GM10266 (cell line): ENCODE results near the gene CSNK1G2.

Source experiments
- DNase-seq: peaks from one replicate; pipeline ENCODE4 v3.0.0; 2012; ENCODE audit errors: extremely low spot score
- CTCF ChIP-seq: IDR thresholded peaks from 2 replicates; pipeline ENCODE4 v1.5.1; 2012; ENCODE audit warnings: mild to moderate bottlenecking, low read depth; ENCODE audit not compliant: control insufficient read depth, insufficient read depth; ENCODE audit errors: missing control alignments

The CSNK1G2 gene

GRCh38 chr19:1905863-1906375 lies 35.1 kb upstream of the CSNK1G2 start:
- no peak for DNase-seq
- no peak for TF ChIP-seq CTCF

DNA sequence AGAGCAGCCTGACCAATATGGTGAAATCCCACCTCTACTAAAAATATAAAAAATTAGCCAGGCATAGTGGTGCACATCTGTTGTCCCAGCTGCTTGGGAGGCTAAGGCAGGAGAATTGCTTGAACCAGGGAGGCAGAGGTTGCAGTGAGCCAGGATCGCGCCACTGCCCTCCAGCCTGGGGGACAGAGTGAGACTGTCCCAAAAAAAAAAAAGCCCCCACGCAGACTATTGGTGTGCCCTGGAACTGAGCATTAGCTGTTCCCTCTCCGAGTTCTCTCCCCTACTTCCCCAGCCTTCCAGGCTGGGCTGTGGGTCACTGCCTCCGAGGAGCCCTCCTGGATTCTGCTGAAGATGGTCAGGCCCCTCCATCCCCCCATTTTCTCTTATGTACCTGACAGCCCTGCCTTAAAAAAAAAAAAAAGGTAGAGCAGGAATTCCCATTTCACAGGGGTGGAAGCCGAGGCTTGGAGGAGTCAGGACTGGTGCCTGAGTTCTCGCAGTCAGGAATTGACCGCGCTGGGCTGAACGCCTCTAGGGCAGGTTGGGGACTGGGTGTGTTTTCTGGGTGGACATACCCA lies 33.9 kb upstream of the CSNK1G2 start:
- DNase-seq: no peak
- no peak for TF ChIP-seq CTCF

DNA sequence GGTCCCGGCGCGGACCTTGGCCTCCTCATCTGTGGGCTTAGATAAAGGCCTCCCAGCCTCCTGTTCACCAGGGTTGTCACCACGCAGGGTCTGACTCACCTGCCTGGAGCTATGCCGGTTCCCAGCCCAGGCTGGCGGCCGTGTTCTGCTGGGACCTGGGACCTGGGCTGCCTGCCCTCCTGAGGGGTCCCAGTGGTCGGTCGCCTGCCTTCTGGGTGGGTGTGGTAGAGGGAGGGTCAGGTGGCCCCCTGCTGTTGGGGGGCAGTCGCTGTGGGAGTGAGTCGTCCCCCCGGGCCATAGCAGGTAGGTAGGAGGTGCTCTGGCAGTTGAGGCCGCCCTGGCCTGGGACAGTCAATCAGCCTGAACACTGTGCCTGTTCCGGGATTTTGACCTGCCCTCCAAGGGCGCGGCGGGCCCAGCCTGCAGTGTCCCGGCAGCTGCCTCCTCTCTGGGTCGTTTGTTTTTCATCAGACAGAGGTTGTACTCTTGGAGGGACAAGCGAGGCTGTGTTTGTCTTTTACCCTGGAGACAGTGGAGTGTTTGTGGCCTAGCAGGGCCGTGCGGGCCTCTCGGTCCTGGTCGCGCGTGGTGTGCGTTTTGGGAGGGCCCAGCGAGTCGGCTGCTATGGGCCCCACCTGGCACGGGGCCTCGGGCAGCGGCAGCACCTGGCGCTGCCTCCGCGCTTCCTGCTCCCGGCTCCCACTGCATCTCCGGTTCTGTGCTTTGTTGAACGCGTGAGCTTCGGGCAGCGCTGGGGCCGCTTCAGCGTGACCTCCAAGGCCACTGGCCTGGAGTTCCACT lies 33.2 kb upstream of the CSNK1G2 start:
- no peak for DNase-seq
- TF ChIP-seq CTCF: no peak

GRCh38 chr19:1908364-1908678 lies 32.7 kb upstream of the CSNK1G2 start:
- DNase-seq: no peak
- TF ChIP-seq CTCF: no peak

GRCh38 chr19:1909761-1910080 lies 31.3 kb upstream of the CSNK1G2 start:
- no peak for DNase-seq
- TF ChIP-seq CTCF: no peak

DNA sequence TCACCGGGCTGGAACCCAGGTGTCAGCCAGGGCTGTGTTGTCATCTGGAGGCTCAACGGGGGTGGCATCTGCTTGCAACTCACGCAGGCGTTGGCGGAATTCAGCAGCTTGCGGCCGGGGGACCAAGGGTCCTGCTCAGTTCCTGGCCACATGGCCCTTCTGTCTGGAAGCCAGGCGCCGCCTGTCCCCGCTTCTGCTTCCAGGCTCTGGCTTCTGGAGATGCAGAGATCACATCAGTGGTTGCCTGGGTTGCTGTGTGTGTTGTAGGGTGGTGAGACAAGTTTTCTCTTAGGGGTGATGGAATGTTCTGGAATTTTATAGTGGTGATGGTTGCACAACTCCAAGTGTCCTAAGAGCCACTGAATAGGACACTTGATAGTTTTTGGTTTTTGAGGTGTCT lies 30.8 kb upstream of the CSNK1G2 start:
- no peak for DNase-seq
- no peak for TF ChIP-seq CTCF

GRCh38 chr19:1911098-1911497 lies 29.9 kb upstream of the CSNK1G2 start:
- no peak for DNase-seq
- no peak for TF ChIP-seq CTCF
